Stimulated activated CD8-positive, alpha-beta memory T cell treated with anti-CD3 and anti-CD28 coated beads, Interleukin-12 subunit alpha, Interleukin-12 subunit beta, amount 100 ng/mL, for 1 hour (primary cell): ENCODE data around the gene ITPA.
"Not testable (repeated sequence)": the region's sequence is repeated elsewhere in the genome, so short reads cannot be mapped to it uniquely, and the experiment has no call there.

Source experiments
- DNase-seq: peaks from one replicate; pipeline ENCODE4 v3.0.0-alpha.2; 2020; ENCODE audit warnings: low read depth

The ITPA gene

DNA sequence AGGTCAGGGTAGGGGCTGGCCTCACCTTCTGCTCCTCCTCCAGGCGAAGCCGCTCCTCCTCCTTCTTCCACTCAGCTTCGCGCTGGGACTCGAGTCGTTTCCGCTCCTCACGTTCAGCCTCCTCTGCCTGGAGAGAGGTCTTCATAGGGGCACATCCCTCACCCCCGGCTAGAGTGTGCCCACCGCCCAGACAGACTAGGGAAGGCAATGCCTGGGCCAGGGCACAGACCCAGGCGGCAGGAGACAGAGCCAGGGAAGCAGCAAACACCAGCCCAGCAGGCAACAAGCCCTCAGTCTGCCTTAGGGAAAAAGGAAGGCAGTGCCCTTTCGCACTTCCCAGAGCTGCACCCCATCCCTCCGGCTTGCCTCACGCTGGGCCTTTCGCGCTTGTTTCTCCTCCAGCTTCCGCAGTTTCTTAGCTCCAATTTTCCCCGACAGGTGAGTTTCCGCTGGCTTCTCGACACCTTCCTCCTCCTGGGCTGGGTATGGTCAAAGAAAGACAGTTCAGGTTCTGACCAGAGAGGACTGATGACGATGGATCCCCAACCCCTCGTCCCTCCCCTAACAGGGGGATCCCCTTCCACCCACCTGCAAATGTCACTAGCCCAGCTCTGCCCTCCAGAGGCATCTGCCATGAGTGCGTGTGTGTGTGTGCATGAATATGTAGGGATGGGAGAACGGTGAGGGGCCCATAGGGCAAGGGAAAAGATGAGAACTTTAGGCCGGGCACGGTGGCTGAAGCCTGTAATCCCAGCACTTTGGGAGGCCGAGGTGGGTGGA is 9.1 kb upstream of the ITPA start:
- no peak for DNase-seq

DNA sequence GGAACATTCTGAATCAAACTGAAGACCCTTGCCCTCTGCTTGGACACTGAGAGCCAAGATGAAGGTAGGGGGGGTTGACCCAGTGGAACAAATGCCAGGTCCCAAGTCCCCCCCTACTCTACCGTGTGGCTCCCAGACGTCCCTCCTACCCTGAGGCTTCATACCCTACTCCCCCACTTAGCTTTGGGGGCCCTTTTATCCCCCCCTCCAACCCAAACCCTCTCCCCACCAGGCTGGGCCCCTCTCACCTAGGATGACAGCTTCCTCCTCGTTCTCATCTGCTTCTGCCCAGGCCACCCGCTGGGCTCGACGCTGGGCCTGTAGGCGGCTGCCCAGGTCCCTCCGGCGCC is 6.4 kb upstream of the ITPA start:
- no peak for DNase-seq

DNA sequence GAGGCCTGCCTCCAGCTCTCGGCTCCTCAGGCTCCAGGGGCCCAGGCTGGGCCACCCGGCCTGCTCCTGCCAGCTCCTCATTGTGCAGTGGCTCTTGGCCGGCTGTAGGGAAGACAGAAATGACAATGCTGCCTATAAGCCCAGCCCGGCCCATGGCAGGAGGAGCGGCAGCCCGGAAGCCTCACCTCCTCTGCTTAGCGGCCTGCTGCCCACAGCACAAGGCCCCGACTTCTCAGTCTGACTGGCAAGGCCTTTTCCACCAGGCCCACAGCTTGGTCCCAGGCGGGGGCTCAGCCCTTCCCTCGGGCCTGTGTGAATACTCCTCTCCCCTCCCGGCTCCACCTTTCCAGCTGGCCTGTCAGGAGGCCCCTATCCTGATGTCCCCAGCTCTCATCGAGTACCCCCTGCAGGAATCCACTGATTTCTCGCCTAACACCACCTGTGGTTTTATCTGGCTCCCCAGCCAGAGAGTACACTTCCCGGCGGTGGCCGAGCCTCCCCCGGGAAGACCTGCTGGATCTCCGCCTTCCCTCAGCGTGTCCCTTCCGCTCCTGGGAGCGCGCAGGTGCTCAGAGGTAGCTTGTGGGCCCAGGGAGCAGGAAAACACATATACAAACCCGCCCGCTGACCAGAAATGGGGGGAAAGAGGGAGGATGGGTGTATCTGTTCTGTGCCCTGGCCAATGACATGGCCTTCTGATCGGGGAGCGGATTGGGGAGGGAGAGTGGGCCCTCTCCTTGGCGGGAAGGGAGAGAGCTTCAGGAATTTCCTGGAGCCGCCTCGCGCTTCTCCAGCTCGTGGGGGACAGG is 5.8 kb upstream of the ITPA start:
- no peak for DNase-seq

DNA sequence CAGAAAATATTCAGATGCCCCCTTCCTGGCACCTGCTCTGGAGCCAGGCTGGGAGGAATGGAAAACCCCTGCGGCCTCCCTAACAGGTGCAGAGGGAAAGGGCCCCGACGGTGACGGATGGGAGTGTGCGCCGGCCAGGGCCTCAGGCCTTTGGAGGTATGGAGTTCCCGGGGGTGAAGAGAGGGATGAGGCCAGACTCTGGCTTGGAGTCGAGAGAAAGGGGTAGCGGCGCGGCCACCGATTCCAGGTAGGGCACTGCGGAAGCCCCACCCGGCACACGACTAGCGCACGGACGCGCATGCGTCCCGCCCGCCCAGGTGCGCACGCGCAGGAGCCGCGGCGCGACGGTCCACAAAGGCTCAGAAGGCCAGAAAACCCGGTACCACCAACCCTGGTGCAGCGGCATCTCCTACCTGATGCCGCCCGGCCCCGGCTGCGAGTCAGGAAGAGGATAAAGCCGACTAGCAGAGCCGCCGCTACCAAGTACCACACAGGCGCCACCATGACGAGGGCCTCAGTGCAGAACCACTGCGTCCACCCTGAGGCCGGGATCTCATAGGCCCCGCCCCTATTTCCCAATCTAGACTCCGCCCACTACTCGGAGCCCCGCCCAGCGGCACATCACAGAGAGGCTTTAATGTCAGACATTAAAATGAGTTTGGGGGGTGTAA is 5.0 kb upstream of the ITPA start, which contains the start of gene DDRGK1:
TSS of gene DDRGK1 (minus strand) at position 559 of the 671 bp plus-strand sequence. CDS start at position 504, 55 bp downstream.
- peak; percentile 82 for DNase-seq

DNA sequence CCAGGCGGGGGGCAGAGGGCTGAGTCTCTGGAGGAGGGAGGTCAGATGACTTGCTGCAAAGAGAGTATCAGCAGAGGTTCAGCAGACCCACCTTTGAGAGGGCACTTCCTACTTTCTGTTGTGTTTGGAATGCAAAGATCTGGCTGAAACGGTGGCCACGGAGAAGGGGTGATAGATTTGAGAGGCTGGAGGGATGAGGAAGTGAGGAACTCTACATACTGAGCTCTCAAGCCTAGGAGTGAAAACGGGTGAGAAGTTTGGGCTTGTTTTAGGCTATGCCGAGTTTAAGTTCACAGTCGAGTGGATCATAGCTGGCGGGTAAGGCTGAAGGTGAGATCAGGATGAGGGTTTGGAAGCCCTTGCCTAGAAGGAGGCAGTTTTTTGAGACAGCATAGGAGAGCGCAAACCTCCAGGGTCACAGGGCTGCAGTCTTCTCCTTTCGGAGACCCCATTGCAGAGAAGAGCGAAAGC is 477 bp upstream of the ITPA start:
- DNase-seq, result no peak

DNA sequence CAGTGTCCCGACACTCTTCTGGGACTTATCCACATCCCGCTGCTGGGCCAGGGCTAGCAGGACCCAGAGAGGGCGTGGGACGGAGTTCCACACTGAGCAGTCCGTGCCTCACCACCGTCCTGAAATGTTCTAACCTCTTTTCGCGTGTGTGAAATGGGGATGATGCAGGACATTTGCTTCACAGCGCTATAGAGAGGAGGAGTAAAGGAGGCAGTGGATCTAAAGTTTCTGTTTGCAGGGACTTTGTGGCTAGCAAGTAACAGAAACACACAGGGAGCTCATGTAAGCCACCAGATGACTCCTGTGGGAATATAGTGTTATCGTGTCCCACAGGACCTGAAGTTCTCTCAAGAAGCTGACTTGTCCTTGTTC is 634 bp downstream of the ITPA start:
- DNase-seq, result no peak

DNA sequence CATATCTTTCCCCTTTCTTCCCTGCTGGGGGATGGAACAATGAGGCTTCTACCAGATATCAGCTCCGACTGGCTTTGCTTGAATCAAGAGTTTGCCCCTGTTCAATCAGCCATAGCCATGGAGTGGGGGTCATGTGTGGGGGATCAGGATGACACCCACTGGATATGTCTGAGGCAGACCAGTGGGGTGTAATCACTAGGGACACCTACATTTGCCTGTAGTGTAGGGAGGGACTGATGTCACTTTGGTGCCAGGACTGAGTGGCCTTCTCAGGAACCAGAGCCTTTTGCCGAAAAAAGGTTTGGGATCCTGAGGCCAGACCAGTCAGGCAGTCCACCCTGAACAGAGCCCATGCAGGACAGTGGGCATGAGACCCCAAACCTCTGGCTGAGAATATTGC is 1.0 kb downstream of the ITPA start:
- DNase-seq, result no peak

DNA sequence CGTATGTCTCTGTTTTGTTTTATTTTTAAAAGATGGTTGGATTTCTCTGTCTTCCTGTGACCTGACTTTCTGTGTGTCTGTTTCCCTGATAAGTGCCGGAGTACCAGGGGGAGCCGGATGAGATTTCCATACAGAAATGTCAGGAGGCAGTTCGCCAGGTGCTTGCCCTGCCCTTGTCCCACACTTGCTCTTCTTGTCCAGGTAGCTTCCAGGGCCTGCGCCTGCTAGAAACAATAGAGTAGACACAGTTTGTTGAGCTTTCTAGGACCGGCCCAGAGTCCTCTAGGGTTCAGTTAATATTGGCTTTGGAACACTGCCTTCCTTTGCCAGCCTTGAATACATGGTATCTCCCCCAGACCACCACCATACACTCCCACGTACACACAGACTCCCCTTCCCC is 3.9 kb downstream of the ITPA start:
- no peak for DNase-seq

DNA sequence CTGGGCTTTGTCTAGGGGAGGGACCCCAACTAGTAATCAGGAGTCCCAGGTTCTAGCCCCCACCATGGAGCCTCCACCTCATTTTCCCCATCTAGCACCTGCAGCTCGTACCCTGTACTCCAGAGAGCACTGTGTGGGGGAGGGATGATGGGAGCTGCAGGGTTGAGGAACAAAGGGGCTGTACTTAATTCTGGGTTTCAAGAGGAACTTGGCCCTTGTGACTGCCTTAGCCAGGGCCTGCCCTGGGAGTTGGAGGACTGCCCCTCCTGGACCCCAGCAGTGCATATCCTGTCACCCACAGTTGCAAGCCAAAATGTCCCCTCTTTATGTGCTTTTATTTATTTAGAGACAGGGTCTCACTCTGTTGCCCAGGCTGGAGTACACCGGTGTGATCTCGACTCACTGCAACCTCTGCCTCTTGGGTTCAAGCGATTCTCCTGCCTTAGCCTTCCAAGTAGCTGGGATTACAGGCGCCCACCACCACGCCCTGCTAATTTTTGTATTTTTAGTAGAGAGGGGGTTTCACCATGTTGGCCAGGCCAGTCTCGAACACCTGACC is 6.1 kb downstream of the ITPA start:
- not testable (repeated sequence) for DNase-seq

DNA sequence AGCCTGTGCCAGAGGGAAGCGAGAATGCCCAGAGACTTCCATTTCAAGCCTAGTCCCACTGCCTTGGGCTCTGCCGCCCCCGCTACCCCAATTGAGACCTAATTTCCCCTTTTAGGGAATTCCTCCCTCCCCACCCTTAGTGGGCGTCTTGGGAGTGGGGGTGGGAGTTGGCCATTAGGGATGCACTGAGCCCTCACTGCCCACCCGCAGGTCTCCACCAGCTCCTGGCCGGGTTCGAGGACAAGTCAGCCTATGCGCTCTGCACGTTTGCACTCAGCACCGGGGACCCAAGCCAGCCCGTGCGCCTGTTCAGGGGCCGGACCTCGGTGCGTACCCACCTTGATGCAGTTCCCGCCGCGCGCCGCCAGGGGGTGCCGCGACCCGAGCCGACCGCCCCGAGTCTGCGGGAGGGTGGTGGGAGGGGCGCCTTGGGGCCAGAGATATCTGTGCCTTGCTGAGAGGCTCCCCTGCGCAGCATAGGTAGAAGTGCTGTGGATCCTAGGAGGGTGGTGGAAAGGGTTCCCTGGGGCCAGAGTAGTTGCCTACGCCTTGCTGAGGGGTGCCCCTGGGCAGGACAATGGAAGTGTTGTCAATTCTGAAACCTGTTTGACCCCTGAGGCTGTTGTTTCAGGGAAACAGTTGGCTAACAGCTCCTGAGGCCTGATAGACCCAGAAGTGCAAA is 9.2 kb downstream of the ITPA start:
- peak; percentile 57 for DNase-seq

DNA sequence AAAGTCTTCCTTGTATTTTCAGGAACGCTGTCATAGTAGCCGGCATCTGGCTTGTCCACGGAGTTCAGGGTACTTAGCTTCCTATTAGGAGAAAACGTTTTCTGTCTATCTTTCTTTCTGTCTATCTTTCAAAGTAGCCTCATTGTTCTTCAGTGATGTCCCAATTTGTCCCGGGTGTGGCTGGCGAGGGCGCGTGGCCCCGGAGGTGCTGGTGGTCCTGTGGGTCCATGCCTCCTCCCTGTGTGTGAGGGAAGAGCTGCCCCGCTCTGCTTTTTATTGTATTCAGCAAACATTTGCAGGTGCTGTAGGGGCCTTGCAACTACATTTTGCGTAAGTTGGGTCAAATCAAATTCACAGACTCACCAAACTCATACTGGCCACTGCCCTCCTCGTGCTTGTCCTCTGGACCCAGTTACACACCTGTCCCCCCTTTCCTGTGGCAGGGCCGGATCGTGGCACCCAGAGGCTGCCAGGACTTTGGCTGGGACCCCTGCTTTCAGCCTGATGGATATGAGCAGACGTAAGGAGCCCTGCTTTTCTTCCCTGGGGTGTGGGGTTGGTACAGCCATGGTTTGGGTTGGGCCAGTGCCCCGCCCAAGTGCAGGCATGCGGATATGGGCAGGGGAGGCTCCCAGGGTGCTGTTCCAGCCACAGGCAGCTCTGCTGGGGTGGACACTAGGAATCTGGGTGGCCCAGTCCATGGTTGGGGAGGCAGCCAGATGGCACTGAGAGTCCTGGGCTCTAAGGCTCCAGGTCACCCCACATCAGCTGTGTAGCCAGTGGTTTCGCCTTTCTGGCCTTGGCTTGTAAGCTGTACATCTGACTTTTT is 12.3 kb downstream of the ITPA start:
- DNase-seq, result no peak

DNA sequence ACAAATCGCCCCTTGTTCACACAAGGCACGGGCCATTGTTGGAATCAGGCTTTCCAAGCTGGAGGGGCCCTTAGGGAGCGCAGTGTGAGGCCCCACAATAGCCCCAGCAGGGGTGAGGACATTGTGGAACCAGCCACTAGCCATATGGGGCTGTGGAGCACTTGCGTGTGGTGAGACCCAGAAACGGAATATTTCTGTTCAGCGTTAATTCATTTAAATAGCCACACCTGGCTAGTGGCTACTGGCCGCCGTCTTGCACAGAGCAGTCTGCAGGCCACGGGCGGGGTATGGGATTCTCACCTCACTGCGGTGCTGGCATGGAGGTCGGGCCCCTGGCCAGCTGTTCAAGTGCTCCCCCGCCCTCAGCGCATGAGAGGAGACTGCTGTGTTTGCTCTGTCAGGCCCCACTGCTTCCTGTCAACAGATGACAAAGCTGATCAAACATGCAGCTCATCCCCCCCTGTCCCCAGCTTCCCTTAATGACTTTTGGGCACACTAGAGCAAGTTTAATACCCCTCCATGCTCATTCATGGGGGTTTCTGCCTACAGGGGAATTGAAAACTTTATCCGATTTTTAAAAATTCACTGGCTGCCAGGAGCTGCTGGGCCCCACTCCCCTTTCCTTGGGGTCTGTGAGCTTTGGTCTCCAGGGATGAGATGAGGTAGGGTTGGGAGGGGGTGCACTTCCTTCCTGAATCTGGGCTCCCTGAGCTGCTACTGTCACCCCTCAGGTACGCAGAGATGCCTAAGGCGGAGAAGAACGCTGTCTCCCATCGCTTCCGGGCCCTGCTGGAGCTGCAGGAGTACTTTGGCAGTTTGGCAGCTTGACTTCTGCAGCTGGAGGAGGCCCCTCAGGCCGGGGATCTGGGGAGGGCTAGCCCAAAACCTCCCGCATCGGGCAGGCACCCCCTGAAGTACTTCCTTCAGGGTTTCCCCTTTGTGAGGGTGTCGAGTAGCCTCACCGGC is 13.6 kb downstream of the ITPA start:
- no peak for DNase-seq

DNA sequence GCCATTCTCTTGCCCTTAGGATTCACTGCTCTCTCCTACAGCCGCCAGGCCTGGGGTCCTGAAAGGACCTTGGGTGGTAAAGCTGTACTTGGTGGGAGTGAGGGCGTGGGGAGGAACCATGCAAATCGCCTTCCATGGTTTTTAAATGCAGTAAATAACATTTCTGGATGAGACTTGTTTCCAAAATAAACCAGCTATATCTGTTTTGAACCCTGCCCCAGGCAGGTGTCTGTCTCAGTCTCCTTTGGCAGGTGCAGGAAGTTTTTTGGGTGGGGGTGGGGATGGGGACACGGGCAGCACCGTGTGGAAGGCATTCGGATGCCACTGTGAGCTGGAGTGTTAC is 14.3 kb downstream of the ITPA start:
- no peak for DNase-seq

DNA sequence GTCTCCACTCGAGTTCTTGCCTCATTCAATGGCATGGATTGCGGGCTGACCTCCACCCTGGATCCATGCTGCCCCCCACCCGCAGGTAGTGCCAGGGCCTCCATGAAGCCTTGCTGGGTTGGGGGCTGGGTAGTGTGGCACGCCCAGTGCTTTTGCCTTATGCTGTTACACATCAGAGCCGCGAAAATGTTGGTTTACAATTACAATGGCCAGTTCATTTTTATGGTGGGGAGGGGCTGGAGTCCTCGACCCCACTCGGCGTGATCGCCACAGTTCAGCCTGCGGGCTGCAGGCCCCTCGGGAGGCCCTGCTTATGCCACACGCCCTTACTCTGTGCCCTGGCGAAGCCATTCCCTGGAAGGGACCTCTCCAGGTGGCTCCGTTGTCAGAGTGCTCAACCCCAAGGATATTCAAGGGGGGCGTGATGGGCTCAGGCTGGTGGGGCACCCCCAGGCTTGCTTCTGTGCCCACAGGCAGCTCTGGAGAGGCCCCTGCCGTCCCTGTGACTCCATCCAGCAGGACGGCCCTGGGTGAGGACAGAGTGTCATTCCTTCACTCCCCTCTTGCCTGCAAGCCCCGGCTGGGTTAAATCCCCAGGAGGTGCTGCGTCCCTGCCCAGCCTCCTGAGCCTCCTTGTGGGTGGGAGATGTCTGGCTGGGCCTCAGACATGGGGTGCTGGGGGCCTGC is 14.8 kb downstream of the ITPA start:
- no peak for DNase-seq

DNA sequence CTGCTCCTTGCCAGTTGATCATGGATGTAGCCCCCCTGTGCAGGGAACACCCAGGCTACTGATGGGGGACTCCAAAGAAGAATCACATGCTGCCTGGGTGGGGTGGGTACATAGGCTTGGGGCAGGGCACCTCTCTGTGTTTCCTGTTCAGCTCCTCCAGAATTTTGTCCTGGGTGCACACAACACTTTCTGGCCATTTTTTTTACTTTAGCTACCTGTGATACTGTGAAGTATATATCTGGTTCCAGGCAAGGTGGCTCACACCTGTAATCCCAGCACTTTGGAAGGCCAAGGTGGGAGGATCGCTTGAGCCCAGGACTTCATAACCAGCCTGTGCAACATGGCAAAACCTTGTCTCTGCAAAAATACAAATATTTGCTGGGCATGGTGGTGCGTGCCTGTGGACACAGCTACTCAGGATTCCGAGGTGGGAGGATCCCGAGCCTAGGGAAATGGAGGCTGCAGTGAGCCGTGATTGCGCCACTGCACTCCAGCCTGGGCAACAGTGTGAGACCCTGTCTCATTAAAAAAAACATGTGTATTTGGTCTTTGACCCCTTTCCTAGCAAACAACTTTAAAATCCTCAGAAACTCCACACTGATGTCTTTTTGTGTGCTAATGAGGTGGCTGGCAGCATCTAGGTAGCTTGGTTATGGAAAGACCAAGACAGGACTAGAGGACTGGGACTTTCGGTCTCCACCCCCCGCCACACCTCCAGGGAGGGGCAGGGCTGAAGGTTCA is 15.6 kb downstream of the ITPA start:
- DNase-seq, result no peak

DNA sequence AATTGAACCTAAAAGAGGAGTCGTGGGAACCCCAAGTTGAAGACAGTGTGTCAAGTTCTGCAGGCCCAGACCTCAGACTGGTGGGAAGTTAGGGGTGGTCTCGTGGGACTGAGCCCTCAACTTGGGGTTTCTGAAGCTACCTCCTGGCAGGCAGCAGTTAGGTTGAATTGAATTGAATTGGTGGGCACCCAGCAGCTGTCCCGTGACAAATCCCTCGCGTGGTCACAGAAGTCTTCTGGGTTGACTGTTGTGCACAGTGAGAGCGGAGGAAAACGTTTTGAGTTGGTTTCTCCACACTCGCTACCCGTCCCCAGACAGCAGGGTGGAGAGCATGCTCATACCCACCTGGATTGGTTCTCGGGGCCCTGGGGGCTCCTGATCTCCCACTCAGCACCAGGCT is 16.8 kb downstream of the ITPA start:
- DNase-seq, result no peak

DNA sequence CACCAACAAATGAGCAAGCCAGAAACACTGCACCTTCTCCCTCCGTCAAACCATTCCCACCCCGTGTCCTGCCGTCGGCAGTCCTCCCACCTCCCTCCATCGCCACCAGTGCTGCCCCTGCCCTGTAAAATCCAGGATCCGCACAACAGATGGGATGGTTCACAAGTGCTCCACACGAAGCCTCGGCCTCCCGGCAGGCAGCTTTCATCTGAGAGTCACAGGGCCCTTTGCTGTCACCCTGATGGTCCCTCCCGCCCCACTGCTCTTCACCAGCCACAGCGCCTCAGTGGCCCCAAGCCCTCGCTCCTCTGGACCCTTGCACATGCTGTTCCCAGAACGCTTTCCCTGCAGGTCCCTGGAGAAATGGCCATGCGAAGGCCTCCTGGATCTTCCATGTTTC is 17.6 kb downstream of the ITPA start:
- DNase-seq, result no peak

DNA sequence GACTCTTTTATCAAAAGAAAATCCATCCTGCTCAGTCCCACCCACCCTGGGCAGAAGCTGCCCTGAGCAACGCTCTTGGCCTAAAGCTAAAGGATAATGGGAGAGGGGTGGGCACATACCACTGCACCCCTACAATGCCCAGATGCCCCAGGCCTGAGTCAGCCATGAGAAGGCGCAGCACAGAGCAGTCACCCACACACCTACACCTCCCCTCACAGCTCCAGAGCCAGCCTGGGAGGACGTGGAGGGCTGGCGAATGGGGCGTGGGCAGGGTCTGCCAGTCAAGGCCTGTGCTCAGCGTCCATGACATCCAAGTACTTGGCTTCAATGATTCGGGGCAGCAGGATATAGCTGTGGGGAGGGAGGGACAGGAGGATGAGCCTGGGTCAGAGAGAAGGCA is 18.2 kb downstream of the ITPA start:
- no peak for DNase-seq
